Caco-2 (cell line): ENCODE data around the gene DCD. TPM values are rescaled to one million over a fixed set of nuclear protein-coding genes. Genes with fewer than 3 reads are reported as not detected.

Experiments used
- BruUV-seq: library from RNA; stranded (reverse); fragments of 400-500 nt; replicated peaks from 2 replicates; lab custom pipeline; 2021; lab: Mats Ljungman, UMichigan
- CTCF ChIA-PET: fragments of 300-600 bp; sonication (Branson Sonifier 250); formaldehyde crosslinking; loops from one replicate; lab custom pipeline; 2022; ENCODE audit warnings: antibody characterized with exemption; lab: Charles Lee
- POLR2A ChIA-PET: fragments of 300-600 bp; sonication (Branson Sonifier 250); formaldehyde crosslinking; loops from one replicate; lab custom pipeline; 2022; ENCODE audit warnings: antibody characterized with exemption; lab: Charles Lee
- DNase-seq, 2 experiments: peaks; one replicate each; pipeline versions ENCODE4 v3.0.0 to v3.0.0-alpha.2; 2020 to 2022
- H3K27me3 ChIP-seq: replicated peaks from 2 replicates; pipeline ENCODE4 v1.6.0; 2011; ENCODE audit warnings: low read length; ENCODE audit not compliant: control insufficient read depth, insufficient read depth
- H3K36me3 ChIP-seq: 2 replicates; pipeline ENCODE4 v1.5.1; 2011; ENCODE audit warnings: low read length; ENCODE audit not compliant: control insufficient read depth, insufficient read depth
- H3K4me1 ChIP-seq: fragments of 250-450 bp; sonication (Bioruptor Pico); 2 replicates; pipeline ENCODE4 v1.5.1; 2020; ENCODE audit warnings: mild to moderate bottlenecking
- H3K4me3 ChIP-seq: 2 replicates; pipeline ENCODE4 v1.5.1; 2011; ENCODE audit warnings: low read depth, mild to moderate bottlenecking, control low read depth, low read length
- H3K9me3 ChIP-seq: fragments of 250-450 bp; sonication (Bioruptor Pico); 2 replicates; pipeline ENCODE4 v1.5.1; 2020; ENCODE audit warnings: mild to moderate bottlenecking, moderate library complexity
- H3K27ac Mint-ChIP-seq: one replicate; pipeline ENCODE4 v1.8.0; 2022; ENCODE audit warnings: mixed read lengths; ENCODE audit not compliant: unreplicated experiment
- H3K27me3 Mint-ChIP-seq: one replicate; pipeline ENCODE4 v1.8.0; 2022; ENCODE audit warnings: mixed read lengths; ENCODE audit not compliant: insufficient read depth, unreplicated experiment
- H3K36me3 Mint-ChIP-seq: one replicate; pipeline ENCODE4 v1.8.0; 2022; ENCODE audit warnings: mild to moderate bottlenecking, mixed read lengths; ENCODE audit not compliant: insufficient read depth, unreplicated experiment
- H3K4me1 Mint-ChIP-seq: one replicate; pipeline ENCODE4 v1.8.0; 2022; ENCODE audit warnings: low read depth, mixed read lengths; ENCODE audit not compliant: unreplicated experiment
- H3K4me3 Mint-ChIP-seq: one replicate; pipeline ENCODE4 v1.8.0; 2022; ENCODE audit warnings: mild to moderate bottlenecking, moderate library complexity, mixed read lengths; ENCODE audit not compliant: unreplicated experiment
- H3K9me3 Mint-ChIP-seq: one replicate; pipeline ENCODE4 v1.8.0; 2022; ENCODE audit warnings: mixed read lengths; ENCODE audit not compliant: unreplicated experiment
- CTCF ChIP-seq, 2 experiments: fragments of 200-600 bp in 1 of 2; IDR thresholded peaks; 1 replicate in 1 of 2; 2 replicates in 1 of 2; pipeline versions ENCODE4 v1.5.1 to v1.8.0; 2011 to 2022; ENCODE audit warnings: antibody characterized with exemption in 1 of 2, control low read depth in 1 of 2, inconsistent platforms in 1 of 2, low read depth in 1 of 2, low read length in 1 of 2, mild to moderate bottlenecking in 1 of 2, moderate library complexity in 1 of 2; ENCODE audit not compliant: insufficient read depth in 1 of 2, severe bottlenecking in 1 of 2, unreplicated experiment in 1 of 2
- intact Hi-C: fragments of 100-400 bp; cut with micrococcal nuclease; formaldehyde crosslinking; loops from one replicate; pipeline ENCODE4 v1.10.0; 2022; ENCODE audit not compliant: unreplicated experiment
- total RNA-seq: library from RNA; stranded (reverse); gene quantifications from 2 replicates; pipeline ENCODE4 v1.2.3, GENCODE V29; 2022

DCD gene
- total RNA-seq, 1 experiment from 2014 or later, result not detected

DNA sequence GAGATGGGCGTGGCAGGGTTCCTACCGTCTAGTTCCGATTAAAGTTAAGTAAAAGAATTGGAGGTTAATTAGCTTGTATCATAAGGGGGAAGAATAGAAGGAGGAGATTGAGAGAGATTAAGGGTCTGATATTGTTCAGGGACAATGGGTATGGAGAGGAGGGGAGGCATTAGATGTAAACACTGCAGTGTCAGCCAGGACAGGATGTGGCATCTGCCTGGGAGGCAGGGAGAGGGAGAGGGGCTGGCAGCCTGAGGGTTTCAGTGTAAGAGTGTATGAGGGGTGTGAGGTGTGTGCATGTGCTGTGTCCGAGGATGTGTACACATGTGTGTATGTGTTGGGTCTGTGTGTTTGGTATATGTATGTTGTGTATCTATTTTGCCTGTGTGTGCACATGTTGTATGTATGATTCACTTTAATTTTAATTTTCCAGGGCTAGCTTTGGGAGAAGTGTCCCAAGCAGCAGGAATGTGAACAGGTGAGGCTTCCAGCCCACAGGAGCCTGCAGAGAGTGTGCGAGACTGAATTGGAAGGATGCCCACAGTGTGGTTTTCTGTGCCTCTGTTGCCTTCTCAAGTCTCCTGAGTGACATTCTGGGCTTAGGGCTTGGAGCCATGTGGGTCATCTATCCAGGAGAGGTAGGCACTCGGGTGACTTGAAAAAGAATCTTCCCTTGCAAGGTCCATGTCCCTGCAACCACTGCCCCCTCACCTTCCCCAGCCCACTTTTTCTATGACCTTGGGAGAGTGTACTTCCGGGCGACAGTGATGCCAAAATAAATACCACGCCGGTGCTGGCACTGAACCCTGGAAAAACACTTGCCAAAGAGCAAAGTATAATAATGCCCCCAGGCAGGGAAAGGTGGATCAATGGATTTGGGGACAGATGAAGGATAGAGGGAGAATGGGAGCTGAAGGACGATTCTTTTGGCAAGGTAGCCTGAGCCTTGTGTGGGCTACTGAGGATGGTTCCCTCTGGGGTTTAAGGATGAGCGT lies 36.8 kb upstream of the DCD start:
- Histone ChIP-seq H3K9me3 (no peaks in the 10 kb centered on the region), H3K36me3 (no peaks in the 10 kb centered on the region), H3K4me1 (no peaks in the 10 kb centered on the region), H3K27me3 (no peaks in the 10 kb centered on the region; the same call in 1 of the 2 replicates), H3K4me3 (no peak overlapping the region)
- no peak for DNase-seq
- POLR2A ChIA-PET, result no interaction called here
- intact Hi-C loops, result no loop called here
- TF ChIP-seq CTCF (IDR thresholded peaks at IDR 0.05; ENCODE audit: insufficient read depth in 1 of 2, low read depth in 1 of 2, low read length in 1 of 2, severe bottlenecking in 1 of 2, unreplicated experiment in 1 of 2), result no peak
- peaks cover 19% of the 10 kb centered on the region for H3K27me3 Mint-ChIP-seq
- H3K9me3 Mint-ChIP-seq, result peaks cover 9% of the 10 kb centered on the region
- CTCF ChIA-PET, result no interaction called here
- BruUV-seq, result no TSS peak
- no peaks in the 10 kb centered on the region for H3K36me3 Mint-ChIP-seq
- H3K4me1 Mint-ChIP-seq, result no peaks in the 10 kb centered on the region
- H3K4me3 Mint-ChIP-seq, result no peak overlapping the region
- no peak overlapping the region for H3K27ac Mint-ChIP-seq

DNA sequence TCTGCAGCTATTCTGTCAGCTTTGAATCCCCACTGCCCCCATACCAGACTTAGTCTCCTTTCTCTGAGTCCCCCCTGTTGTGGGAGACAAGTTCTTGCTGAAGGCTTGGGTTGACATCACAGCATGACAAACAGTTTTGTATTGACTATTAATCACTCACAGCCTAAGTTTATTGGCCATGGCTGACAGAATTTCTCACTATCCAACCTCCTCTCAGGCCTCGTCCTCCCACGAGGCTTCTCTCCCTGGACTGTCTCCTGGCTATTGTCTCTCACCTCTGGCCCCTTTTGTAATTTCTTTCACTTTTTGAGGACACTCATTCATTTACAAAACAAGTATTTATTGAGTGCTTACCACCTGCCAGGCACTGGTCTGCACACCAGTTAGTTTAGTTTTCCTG lies 35.2 kb upstream of the DCD start:
- no peak overlapping the region for H3K4me3 Mint-ChIP-seq
- H3K9me3 ChIP-seq, result no peaks in the 10 kb centered on the region
- no peaks in the 10 kb centered on the region for H3K36me3 Mint-ChIP-seq
- no peak for DNase-seq
- H3K4me1 Mint-ChIP-seq, result no peaks in the 10 kb centered on the region
- BruUV-seq, result no TSS peak
- H3K9me3 Mint-ChIP-seq, result peaks cover 9% of the 10 kb centered on the region
- no peaks in the 10 kb centered on the region; the same call in 1 of the 2 replicates for H3K27me3 ChIP-seq
- no peak for TF ChIP-seq CTCF (IDR thresholded peaks at IDR 0.05; ENCODE audit: insufficient read depth in 1 of 2, low read depth in 1 of 2, low read length in 1 of 2, severe bottlenecking in 1 of 2, unreplicated experiment in 1 of 2)
- no peaks in the 10 kb centered on the region for H3K36me3 ChIP-seq
- ChIA-PET CTCF (no interaction called here), POLR2A (no interaction called here)
- no peak overlapping the region for H3K27ac Mint-ChIP-seq
- peaks cover 22% of the 10 kb centered on the region for H3K27me3 Mint-ChIP-seq
- no peak overlapping the region for H3K4me3 ChIP-seq
- no peaks in the 10 kb centered on the region for H3K4me1 ChIP-seq
- intact Hi-C loops, result no loop called here

DNA sequence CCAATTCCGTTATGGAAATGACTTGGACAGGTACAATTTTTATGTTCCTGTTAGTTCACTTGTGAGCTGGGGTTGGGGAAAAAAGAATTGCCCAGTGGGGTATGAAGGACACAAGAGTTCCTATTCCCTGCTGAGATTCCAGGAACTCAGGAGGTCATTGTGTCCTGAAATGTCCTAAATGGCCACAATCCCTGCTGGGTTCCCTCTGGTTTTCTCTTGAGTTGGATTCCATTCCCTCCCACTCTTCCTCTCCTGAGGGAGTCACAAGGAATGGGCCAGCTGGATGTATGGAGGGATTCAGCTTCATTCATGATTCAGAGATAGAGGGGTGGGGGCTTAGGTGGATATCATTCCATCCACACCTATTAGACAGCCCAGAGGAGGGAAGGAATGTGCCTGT lies 34.5 kb upstream of the DCD start:
- H3K9me3 Mint-ChIP-seq, result peaks cover 8% of the 10 kb centered on the region
- no peaks in the 10 kb centered on the region for H3K9me3 ChIP-seq
- no peak overlapping the region for H3K4me3 Mint-ChIP-seq
- no peak for DNase-seq
- H3K27ac Mint-ChIP-seq, result no peak overlapping the region
- CTCF ChIA-PET, result no interaction called here
- no peaks in the 10 kb centered on the region for H3K36me3 ChIP-seq
- H3K4me1 ChIP-seq, result no peaks in the 10 kb centered on the region
- intact Hi-C loops, result no loop called here
- H3K27me3 ChIP-seq, result no peaks in the 10 kb centered on the region; the same call in 1 of the 2 replicates
- no peak for TF ChIP-seq CTCF (IDR thresholded peaks at IDR 0.05; ENCODE audit: insufficient read depth in 1 of 2, low read depth in 1 of 2, low read length in 1 of 2, severe bottlenecking in 1 of 2, unreplicated experiment in 1 of 2)
- no TSS peak for BruUV-seq
- H3K36me3 Mint-ChIP-seq, result no peaks in the 10 kb centered on the region
- H3K4me1 Mint-ChIP-seq, result no peaks in the 10 kb centered on the region
- POLR2A ChIA-PET, result no interaction called here
- peaks cover 26% of the 10 kb centered on the region for H3K27me3 Mint-ChIP-seq
- H3K4me3 ChIP-seq, result no peak overlapping the region
